HEK293 (cell line): ENCODE measurements around the gene TMOD1.

Experiments
- CTCF ChIA-PET: fragments of 350-600 bp; formaldehyde crosslinking; extraction: SDS; loops from one replicate; lab custom pipeline; 2021; ENCODE audit warnings: antibody characterized with exemption; lab: Yijun Ruan, JAX
- POLR2A ChIA-PET: fragments of 300-600 bp; formaldehyde crosslinking; extraction: SDS; loops from one replicate; lab custom pipeline; 2020; ENCODE audit warnings: antibody characterized with exemption, inconsistent platforms; lab: Yijun Ruan, JAX
- H3K27ac ChIP-seq: fragments of 200-500 bp; sonication (Bioruptor generic); 2 replicates; pipeline ENCODE4 v1.5.1; 2014; ENCODE audit warnings: low read depth, low read length, control low read depth, inconsistent platforms; ENCODE audit errors: extremely low read depth
- H3K36me3 ChIP-seq, 2 experiments: fragments of 200-500 bp in 1 of 2; sonication (Bioruptor generic) in 1 of 2; 1 replicate in 1 of 2; 2 replicates in 1 of 2; pipeline ENCODE4 v1.5.1; 2014 to 2017; ENCODE audit warnings: inconsistent platforms in 2 of 2, low read length in 2 of 2; ENCODE audit not compliant: control insufficient read depth in 2 of 2, insufficient read depth in 1 of 2
- H3K4me1 ChIP-seq: fragments of 200-500 bp; sonication (Bioruptor generic); 2 replicates; pipeline ENCODE4 v1.5.1; 2014; ENCODE audit warnings: mild to moderate bottlenecking, low read length, inconsistent platforms; ENCODE audit not compliant: control insufficient read depth, insufficient read depth
- H3K4me3 ChIP-seq: 2 replicates; pipeline ENCODE4 v1.5.1; 2011; ENCODE audit warnings: low read depth, mild to moderate bottlenecking, control low read depth, low read length, moderate library complexity
- H3K9me3 ChIP-seq: fragments of 200-500 bp; sonication (Bioruptor generic); 2 replicates; pipeline ENCODE4 v1.5.1; 2014; ENCODE audit warnings: low read depth, low read length, inconsistent platforms; ENCODE audit not compliant: control insufficient read depth, insufficient read depth
- GLI2 ChIP-seq: fragments of 450-650 bp; formaldehyde crosslinking; IDR thresholded peaks from 2 replicates; pipeline ENCODE4; 2017; ENCODE audit warnings: missing biosample characterization, missing genetic modification characterization, low read depth, borderline replicate concordance
- GLIS1 ChIP-seq: fragments of 450-650 bp; formaldehyde crosslinking; IDR thresholded peaks from 2 replicates; pipeline ENCODE4 v1.5.1; 2016; ENCODE audit warnings: missing biosample characterization, missing genetic modification characterization
- PRDM4 ChIP-seq: fragments of 450-650 bp; formaldehyde crosslinking; IDR thresholded peaks from 2 replicates; pipeline ENCODE4 v1.5.1; 2017; ENCODE audit warnings: missing biosample characterization, missing genetic modification characterization
- REPIN1 ChIP-seq: fragments of 450-650 bp; formaldehyde crosslinking; IDR thresholded peaks from 2 replicates; pipeline ENCODE4 v1.5.1; 2017; ENCODE audit warnings: missing biosample characterization, missing genetic modification characterization, low read depth
- SCRT1 ChIP-seq: fragments of 450-650 bp; formaldehyde crosslinking; IDR thresholded peaks from 2 replicates; pipeline ENCODE4 v1.5.1; 2016; ENCODE audit warnings: missing biosample characterization, missing genetic modification characterization, borderline replicate concordance
- ZBTB7A ChIP-seq: fragments of 450-650 bp; formaldehyde crosslinking; IDR thresholded peaks from 2 replicates; pipeline ENCODE4 v1.5.1; 2016; ENCODE audit warnings: low read depth, missing biosample characterization, missing genetic modification characterization
- ZIC2 ChIP-seq: fragments of 450-650 bp; formaldehyde crosslinking; IDR thresholded peaks from 2 replicates; pipeline ENCODE4 v1.5.1; 2016; ENCODE audit warnings: missing biosample characterization, missing genetic modification characterization
- ZNF133 ChIP-seq: fragments of 450-650 bp; formaldehyde crosslinking; IDR thresholded peaks from 2 replicates; pipeline ENCODE4 v1.5.1; 2016; ENCODE audit warnings: missing biosample characterization, missing genetic modification characterization
- ZNF18 ChIP-seq: fragments of 450-650 bp; formaldehyde crosslinking; IDR thresholded peaks from 2 replicates; pipeline ENCODE4 v1.5.1; 2016; ENCODE audit warnings: missing biosample characterization, missing genetic modification characterization
- ZNF2 ChIP-seq: fragments of 450-650 bp; formaldehyde crosslinking; IDR thresholded peaks from 2 replicates; pipeline ENCODE4 v1.5.1; 2016; ENCODE audit warnings: missing biosample characterization, missing genetic modification characterization
- ZNF324 ChIP-seq: fragments of 450-650 bp; formaldehyde crosslinking; IDR thresholded peaks from 2 replicates; pipeline ENCODE4 v1.5.1; 2016; ENCODE audit warnings: missing biosample characterization, missing genetic modification characterization
- ZNF335 ChIP-seq: fragments of 450-650 bp; formaldehyde crosslinking; conservative IDR thresholded peaks from 2 replicates; pipeline ENCODE4 v1.5.1; 2016; ENCODE audit warnings: missing biosample characterization, missing genetic modification characterization
- ZNF544 ChIP-seq: fragments of 450-650 bp; formaldehyde crosslinking; IDR thresholded peaks from 2 replicates; pipeline ENCODE4 v1.5.0; 2017; ENCODE audit warnings: missing biosample characterization, missing genetic modification characterization
- ZNF561 ChIP-seq: fragments of 450-650 bp; IDR thresholded peaks from 2 replicates; pipeline ENCODE4 v1.5.1; 2018; ENCODE audit warnings: missing biosample characterization, missing genetic modification characterization, borderline replicate concordance
- ZNF571 ChIP-seq: fragments of 450-650 bp; formaldehyde crosslinking; IDR thresholded peaks from 2 replicates; pipeline ENCODE4 v1.5.0; 2017; ENCODE audit warnings: missing biosample characterization, missing genetic modification characterization
- ZNF600 ChIP-seq: fragments of 450-650 bp; formaldehyde crosslinking; IDR thresholded peaks from 2 replicates; pipeline ENCODE4 v1.5.1; 2016; ENCODE audit warnings: missing biosample characterization, missing genetic modification characterization
- ZNF624 ChIP-seq: fragments of 450-650 bp; formaldehyde crosslinking; IDR thresholded peaks from 2 replicates; pipeline ENCODE4 v1.5.1; 2017; ENCODE audit warnings: missing biosample characterization, missing genetic modification characterization
- ZNF777 ChIP-seq: fragments of 450-650 bp; formaldehyde crosslinking; IDR thresholded peaks from 2 replicates; pipeline ENCODE4 v1.5.1; 2017; ENCODE audit warnings: missing biosample characterization, missing genetic modification characterization, borderline replicate concordance
- ZNF785 ChIP-seq: fragments of 450-650 bp; formaldehyde crosslinking; IDR thresholded peaks from 2 replicates; pipeline ENCODE4 v1.5.1; 2016; ENCODE audit warnings: missing biosample characterization, missing genetic modification characterization
- ZNF830 ChIP-seq: fragments of 450-650 bp; IDR thresholded peaks from 2 replicates; pipeline ENCODE4 v1.5.0; 2018; ENCODE audit warnings: missing biosample characterization, missing genetic modification characterization, low read depth, mild to moderate bottlenecking, moderate library complexity
- ZSCAN30 ChIP-seq: fragments of 450-650 bp; IDR thresholded peaks from 2 replicates; pipeline ENCODE4 v1.5.1; 2018; ENCODE audit warnings: missing biosample characterization, mild to moderate bottlenecking, missing genetic modification characterization, moderate library complexity
- ZSCAN4 ChIP-seq: fragments of 450-650 bp; formaldehyde crosslinking; IDR thresholded peaks from 2 replicates; pipeline ENCODE4 v1.5.1; 2017; ENCODE audit warnings: missing biosample characterization, missing genetic modification characterization
- TF ChIP-seq, protein P1 (sequence below): fragments of 450-650 bp; formaldehyde crosslinking; IDR thresholded peaks from 2 replicates; pipeline ENCODE4 v1.5.1; 2017; ENCODE audit warnings: missing biosample characterization, mild to moderate bottlenecking, missing genetic modification characterization, moderate library complexity
- TF ChIP-seq, protein P2 (sequence below): fragments of 450-650 bp; formaldehyde crosslinking; IDR thresholded peaks from 2 replicates; pipeline ENCODE4 v1.5.1; 2016; ENCODE audit warnings: missing biosample characterization, missing genetic modification characterization

Gene TMOD1

GRCh38 chr9:97632248-97632984 is 130.9 kb downstream of the TMOD1 start (continued):
- no peak for TF ChIP-seq ZNF777

GRCh38 chr9:97632985-97633858 is 131.8 kb downstream of the TMOD1 start, which contains the start of the genes NCBP1 and TSTD2:
Gene NCBP1 (plus strand): TSS chr9:97633821. CDS start chr9:97633882, 61 bp downstream.
Gene TSTD2 (minus strand): TSS chr9:97633368. CDS start chr9:97627562, 5,806 bp downstream.
- CTCF ChIA-PET, result interaction anchor here (1.1 to 4.2 kb wide), 4 partner anchors 17 to 164 kb away, joined by 4 to 28 read pairs (median 8); no protein-coding TSS in a partner anchor
- Histone ChIP-seq H3K27ac (peak within 1 kb of the TSS; percentile 92), H3K4me3 (peak within 1 kb of the TSS; percentile 97), H3K4me1 (no peaks in the 10 kb centered on the region; the same call in 1 of the 2 replicates), H3K9me3 (no peaks in the 10 kb centered on the region), H3K36me3 (no peaks in the 10 kb centered on the region)
- POLR2A ChIA-PET, result interaction anchor here (0.5 to 2.4 kb wide), 30 partner anchors 9 to 1906 kb away, joined by 3 to 19 read pairs (median 4); partner anchors contain the start of genes ANP32B, TBC1D2, TRMO and XPA
- no peak for TF ChIP-seq GLI2 (tag by site-specific recombination)
- no peak for TF ChIP-seq REPIN1 (tag by site-specific recombination)
- no peak for TF ChIP-seq PRDM4
- TF ChIP-seq ZNF600 (tag by site-specific recombination), result no peak; the same call in 1 of the 2 replicates
- TF ChIP-seq ZNF571 (tag by site-specific recombination), result no peak
- no peak for TF ChIP-seq ZIC2 (tag by site-specific recombination)
- TF ChIP-seq ZNF324 (tag by site-specific recombination), result no peak
- peak; percentile 21; the same call in 1 of the 2 replicates for TF ChIP-seq GLIS1
- TF ChIP-seq ZSCAN30, result peak; percentile 94; the same call in 1 of the 2 replicates
- no peak for TF ChIP-seq SCRT1 (tag by site-specific recombination)
- no peak for TF ChIP-seq ZNF624 (tag by site-specific recombination)
- TF ChIP-seq ZNF335, result peak; percentile 83
- TF ChIP-seq, protein P1, sequence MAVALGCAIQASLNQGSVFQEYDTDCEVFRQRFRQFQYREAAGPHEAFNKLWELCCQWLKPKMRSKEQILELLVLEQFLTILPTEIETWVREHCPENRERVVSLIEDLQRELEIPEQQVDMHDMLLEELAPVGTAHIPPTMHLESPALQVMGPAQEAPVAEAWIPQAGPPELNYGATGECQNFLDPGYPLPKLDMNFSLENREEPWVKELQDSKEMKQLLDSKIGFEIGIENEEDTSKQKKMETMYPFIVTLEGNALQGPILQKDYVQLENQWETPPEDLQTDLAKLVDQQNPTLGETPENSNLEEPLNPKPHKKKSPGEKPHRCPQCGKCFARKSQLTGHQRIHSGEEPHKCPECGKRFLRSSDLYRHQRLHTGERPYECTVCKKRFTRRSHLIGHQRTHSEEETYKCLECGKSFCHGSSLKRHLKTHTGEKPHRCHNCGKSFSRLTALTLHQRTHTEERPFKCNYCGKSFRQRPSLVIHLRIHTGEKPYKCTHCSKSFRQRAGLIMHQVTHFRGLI (tag by site-specific recombination), result 0 out of 2 replicates have a peak, but pooled peaks have one; percentile 11
- no peak for TF ChIP-seq ZNF830 (tag by site-specific recombination)
- no peak for TF ChIP-seq ZNF785
- TF ChIP-seq ZNF544, result no peak
- no peak for TF ChIP-seq ZBTB7A (tag by site-specific recombination)
- no peak for TF ChIP-seq ZSCAN4 (tag by site-specific recombination)
- no peak for TF ChIP-seq ZNF2
- TF ChIP-seq, protein P2, sequence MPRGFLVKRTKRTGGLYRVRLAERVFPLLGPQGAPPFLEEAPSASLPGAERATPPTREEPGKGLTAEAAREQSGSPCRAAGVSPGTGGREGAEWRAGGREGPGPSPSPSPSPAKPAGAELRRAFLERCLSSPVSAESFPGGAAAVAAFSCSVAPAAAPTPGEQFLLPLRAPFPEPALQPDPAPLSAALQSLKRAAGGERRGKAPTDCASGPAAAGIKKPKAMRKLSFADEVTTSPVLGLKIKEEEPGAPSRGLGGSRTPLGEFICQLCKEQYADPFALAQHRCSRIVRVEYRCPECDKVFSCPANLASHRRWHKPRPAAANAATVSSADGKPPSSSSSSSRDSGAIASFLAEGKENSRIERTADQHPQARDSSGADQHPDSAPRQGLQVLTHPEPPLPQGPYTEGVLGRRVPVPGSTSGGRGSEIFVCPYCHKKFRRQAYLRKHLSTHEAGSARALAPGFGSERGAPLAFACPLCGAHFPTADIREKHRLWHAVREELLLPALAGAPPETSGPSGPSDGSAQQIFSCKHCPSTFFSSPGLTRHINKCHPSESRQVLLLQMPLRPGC (tag by site-specific recombination), result no peak
- peak; percentile 11; the same call in 1 of the 2 replicates for TF ChIP-seq ZNF561 (tag by site-specific recombination)
- no peak for TF ChIP-seq ZNF133 (tag by site-specific recombination)
- no peak for TF ChIP-seq ZNF18 (tag by site-specific recombination)
